Liver (tissue), 9 donors: ENCODE measurements around the gene EXOC6B. TPM values are rescaled to one million over a fixed set of nuclear protein-coding genes. Genes with fewer than 3 reads are reported as not detected.

Source experiments
- DNase-seq: peaks from one replicate; pipeline ENCODE4 v3.0.0-alpha.2; 2017; ENCODE audit warnings: low spot score
- H3K27ac ChIP-seq, 2 donors: one replicate each; pipeline ENCODE4 v1.7.0; 2013; ENCODE audit warnings: inconsistent platforms in 2 of 2, low read length in 2 of 2, control low read depth in 1 of 2, low read depth in 1 of 2, mild to moderate bottlenecking in 1 of 2
- H3K27me3 ChIP-seq, 4 donors: one replicate each; pipeline versions ENCODE4 v1.6.1 to v1.7.0; 2013; ENCODE audit warnings: low read length in 3 of 4, inconsistent platforms in 1 of 4, mild to moderate bottlenecking in 1 of 4, moderate library complexity in 1 of 4; ENCODE audit not compliant: control insufficient read depth in 4 of 4, insufficient read depth in 4 of 4
- H3K36me3 ChIP-seq, 4 donors: one replicate each; pipeline versions ENCODE4 v1.6.1 to v1.7.0; 2013; ENCODE audit warnings: low read length in 3 of 4, mild to moderate bottlenecking in 3 of 4, low read depth in 1 of 4, moderate library complexity in 1 of 4; ENCODE audit not compliant: control insufficient read depth in 4 of 4, insufficient read depth in 3 of 4
- H3K4me1 ChIP-seq, 4 donors: one replicate each; pipeline versions ENCODE4 v1.6.1 to v1.7.0; 2013; ENCODE audit warnings: low read length in 3 of 4, mild to moderate bottlenecking in 3 of 4, moderate library complexity in 1 of 4; ENCODE audit not compliant: control insufficient read depth in 4 of 4, insufficient read depth in 4 of 4
- H3K4me3 ChIP-seq, 3 donors: one replicate each; pipeline versions ENCODE4 v1.6.1 to v1.7.0; 2013; ENCODE audit warnings: low read length in 3 of 3, control low read depth in 1 of 3, low read depth in 1 of 3, mild to moderate bottlenecking in 1 of 3
- H3K9ac ChIP-seq, 2 donors: one replicate each; pipeline ENCODE4 v1.7.0; 2013; ENCODE audit warnings: low read length in 2 of 2, mild to moderate bottlenecking in 2 of 2, moderate library complexity in 2 of 2, control low read depth in 1 of 2, low read depth in 1 of 2
- H3K9me3 ChIP-seq, 4 donors: one replicate each; pipeline versions ENCODE4 v1.6.1 to v1.7.0; 2013; ENCODE audit warnings: low read length in 3 of 4; ENCODE audit not compliant: control insufficient read depth in 4 of 4
- EGR1 ChIP-seq, 2 donors: IDR thresholded peaks; 2 replicates each; pipeline ENCODE4 v1.6.1; 2016 to 2018; ENCODE audit warnings: antibody characterized with exemption in 2 of 2, low read depth in 2 of 2
- FOXA1 ChIP-seq: IDR thresholded peaks from 2 replicates; pipeline ENCODE4 v1.6.1; 2016; ENCODE audit warnings: antibody characterized with exemption
- FOXA2 ChIP-seq: IDR thresholded peaks from 2 replicates; pipeline ENCODE4 v1.6.1; 2016; ENCODE audit warnings: antibody characterized with exemption
- HNF4A ChIP-seq, 2 donors: conservative IDR thresholded peaks; 2 replicates each; pipeline ENCODE4 v1.6.1; 2016; ENCODE audit warnings: antibody characterized with exemption in 2 of 2, mild to moderate bottlenecking in 2 of 2
- JUND ChIP-seq, 2 donors: IDR thresholded peaks; 2 replicates each; pipeline ENCODE4 v1.6.1; 2016; ENCODE audit warnings: antibody characterized with exemption in 2 of 2
- NR2F2 ChIP-seq: IDR thresholded peaks from 2 replicates; pipeline ENCODE4 v1.6.1; 2016; ENCODE audit warnings: antibody characterized with exemption
- RXRA ChIP-seq, 2 donors: IDR thresholded peaks; 2 replicates each; pipeline ENCODE4 v1.6.1; 2017 to 2018; ENCODE audit warnings: antibody characterized with exemption in 2 of 2, mild to moderate bottlenecking in 1 of 2
- SP1 ChIP-seq: IDR thresholded peaks from 2 replicates; pipeline ENCODE4 v1.6.1; 2018; ENCODE audit warnings: antibody characterized with exemption, mild to moderate bottlenecking
- YY1 ChIP-seq: IDR thresholded peaks from 2 replicates; pipeline ENCODE4 v1.6.1; 2016; ENCODE audit warnings: antibody characterized with exemption, mild to moderate bottlenecking
- WGBS: extraction: QIAGEN DNeasy Blood & Tissue Kit; methylation state at CpG from one replicate; pipeline ENCODE4 v1.1.7; 2013; 5-methylcytosine and 5-hydroxymethylcytosine counted together
- polyA plus RNA-seq, 2 donors: library from polyadenylated mRNA; stranded (reverse) in 1 of 2; unstranded in 1 of 2; fragments of 200-250 nt in 1 of 2; fragments of >200 nt in 1 of 2; fragmentation: Nextera tagmentation in 1 of 2; extraction: Ambion mirVana in 1 of 2; gene quantifications; one replicate each; pipeline versions ENCODE4 v1.2.1 to v1.2.3, GENCODE V29; 2013 to 2015
- total RNA-seq, 2 donors: library from RNA; depleted of rRNA; stranded (reverse); fragments of >200 nt; gene quantifications; one replicate each; pipeline ENCODE4 v1.2.3, GENCODE V29; 2014
- TF ChIP-seq, protein P1 (sequence below): IDR thresholded peaks from 2 replicates; pipeline ENCODE4 v1.6.1; 2016; ENCODE audit warnings: antibody characterized with exemption, mild to moderate bottlenecking
- TF ChIP-seq, protein P2 (sequence below): fragments of 150-350 bp; IDR thresholded peaks from 2 replicates; pipeline ENCODE4 v1.5.1; 2017; ENCODE audit warnings: improper control_type of control experiment, low read depth, low read length; ENCODE audit not compliant: missing input control
- TF ChIP-seq, protein P3 (sequence below): IDR thresholded peaks from 2 replicates; pipeline ENCODE4 v1.6.1; 2016; ENCODE audit warnings: antibody characterized with exemption
- TF ChIP-seq, protein P4 (sequence below): IDR thresholded peaks from 2 replicates; pipeline ENCODE4 v1.6.1; 2016; ENCODE audit warnings: antibody characterized with exemption
- donor health status: healthy.
- donor health status: healthy.
- donor health status: healthy.
- donor health status: healthy.
- donor health status: healthy.

The EXOC6B gene
- total and polyA plus RNA-seq, 4 donors: 1.7 to 9.5 (median 5.5) TPM

DNA sequence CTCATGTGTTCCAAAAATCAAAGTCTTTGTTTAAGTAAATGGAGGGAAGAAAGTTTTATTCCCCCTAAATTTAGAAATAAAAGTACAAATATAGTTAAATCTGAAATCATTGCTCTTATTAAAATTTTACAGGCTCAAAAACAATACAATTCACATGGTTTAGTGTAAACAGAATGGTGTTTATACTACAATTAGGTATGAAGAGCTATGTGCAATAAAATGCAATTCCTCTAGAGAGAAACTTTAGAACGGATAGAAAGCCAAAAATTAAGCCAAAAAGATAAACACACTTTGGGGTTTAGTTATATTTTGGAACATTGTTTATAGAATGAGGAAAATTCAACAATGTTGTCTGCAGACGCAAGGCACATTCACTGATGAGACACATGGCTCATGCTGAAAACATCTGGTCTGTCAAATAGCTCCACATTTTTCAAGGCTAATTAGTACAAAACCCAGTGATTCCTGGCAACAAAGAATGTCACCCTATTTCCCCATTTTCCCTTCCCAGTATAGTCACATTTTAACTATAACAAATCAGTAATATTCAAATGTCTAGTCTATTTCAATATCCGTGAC is 103.3 kb downstream of the EXOC6B start:
- 31% methylated on average over 3 of the region's 3 CpGs for WGBS
- H3K4me1 ChIP-seq: peaks cover 5 to 25% (median 23%) of the 10 kb centered on the region in 4 donors

DNA sequence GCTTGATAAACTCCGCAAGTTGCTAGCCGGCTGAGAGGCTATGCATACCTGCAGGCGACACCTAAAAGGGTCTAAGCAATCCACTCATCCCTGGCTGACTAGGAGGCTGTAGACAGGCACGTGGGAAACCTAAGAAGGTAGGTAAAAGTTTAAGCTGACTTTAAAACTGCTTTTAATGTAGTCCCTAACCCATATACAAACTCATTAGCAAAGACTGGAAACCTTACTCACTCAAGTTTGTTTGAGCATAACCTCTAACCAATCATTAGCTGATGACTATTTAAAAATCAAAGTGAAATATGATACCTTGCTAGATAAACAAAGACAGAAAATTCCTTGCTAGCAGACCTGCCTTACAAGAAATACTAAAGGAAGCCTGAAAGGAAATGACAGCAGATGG is 106.4 kb downstream of the EXOC6B start:
- H3K36me3 ChIP-seq: no peaks in the 10 kb centered on the region
- TF ChIP-seq RXRA (IDR thresholded peaks at IDR 0.05): no peak
- TF ChIP-seq, protein P1, sequence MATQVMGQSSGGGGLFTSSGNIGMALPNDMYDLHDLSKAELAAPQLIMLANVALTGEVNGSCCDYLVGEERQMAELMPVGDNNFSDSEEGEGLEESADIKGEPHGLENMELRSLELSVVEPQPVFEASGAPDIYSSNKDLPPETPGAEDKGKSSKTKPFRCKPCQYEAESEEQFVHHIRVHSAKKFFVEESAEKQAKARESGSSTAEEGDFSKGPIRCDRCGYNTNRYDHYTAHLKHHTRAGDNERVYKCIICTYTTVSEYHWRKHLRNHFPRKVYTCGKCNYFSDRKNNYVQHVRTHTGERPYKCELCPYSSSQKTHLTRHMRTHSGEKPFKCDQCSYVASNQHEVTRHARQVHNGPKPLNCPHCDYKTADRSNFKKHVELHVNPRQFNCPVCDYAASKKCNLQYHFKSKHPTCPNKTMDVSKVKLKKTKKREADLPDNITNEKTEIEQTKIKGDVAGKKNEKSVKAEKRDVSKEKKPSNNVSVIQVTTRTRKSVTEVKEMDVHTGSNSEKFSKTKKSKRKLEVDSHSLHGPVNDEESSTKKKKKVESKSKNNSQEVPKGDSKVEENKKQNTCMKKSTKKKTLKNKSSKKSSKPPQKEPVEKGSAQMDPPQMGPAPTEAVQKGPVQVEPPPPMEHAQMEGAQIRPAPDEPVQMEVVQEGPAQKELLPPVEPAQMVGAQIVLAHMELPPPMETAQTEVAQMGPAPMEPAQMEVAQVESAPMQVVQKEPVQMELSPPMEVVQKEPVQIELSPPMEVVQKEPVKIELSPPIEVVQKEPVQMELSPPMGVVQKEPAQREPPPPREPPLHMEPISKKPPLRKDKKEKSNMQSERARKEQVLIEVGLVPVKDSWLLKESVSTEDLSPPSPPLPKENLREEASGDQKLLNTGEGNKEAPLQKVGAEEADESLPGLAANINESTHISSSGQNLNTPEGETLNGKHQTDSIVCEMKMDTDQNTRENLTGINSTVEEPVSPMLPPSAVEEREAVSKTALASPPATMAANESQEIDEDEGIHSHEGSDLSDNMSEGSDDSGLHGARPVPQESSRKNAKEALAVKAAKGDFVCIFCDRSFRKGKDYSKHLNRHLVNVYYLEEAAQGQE: no peak
- no peak for TF ChIP-seq HNF4A (conservative IDR thresholded peaks at IDR 0.05)
- TF ChIP-seq, protein P2, sequence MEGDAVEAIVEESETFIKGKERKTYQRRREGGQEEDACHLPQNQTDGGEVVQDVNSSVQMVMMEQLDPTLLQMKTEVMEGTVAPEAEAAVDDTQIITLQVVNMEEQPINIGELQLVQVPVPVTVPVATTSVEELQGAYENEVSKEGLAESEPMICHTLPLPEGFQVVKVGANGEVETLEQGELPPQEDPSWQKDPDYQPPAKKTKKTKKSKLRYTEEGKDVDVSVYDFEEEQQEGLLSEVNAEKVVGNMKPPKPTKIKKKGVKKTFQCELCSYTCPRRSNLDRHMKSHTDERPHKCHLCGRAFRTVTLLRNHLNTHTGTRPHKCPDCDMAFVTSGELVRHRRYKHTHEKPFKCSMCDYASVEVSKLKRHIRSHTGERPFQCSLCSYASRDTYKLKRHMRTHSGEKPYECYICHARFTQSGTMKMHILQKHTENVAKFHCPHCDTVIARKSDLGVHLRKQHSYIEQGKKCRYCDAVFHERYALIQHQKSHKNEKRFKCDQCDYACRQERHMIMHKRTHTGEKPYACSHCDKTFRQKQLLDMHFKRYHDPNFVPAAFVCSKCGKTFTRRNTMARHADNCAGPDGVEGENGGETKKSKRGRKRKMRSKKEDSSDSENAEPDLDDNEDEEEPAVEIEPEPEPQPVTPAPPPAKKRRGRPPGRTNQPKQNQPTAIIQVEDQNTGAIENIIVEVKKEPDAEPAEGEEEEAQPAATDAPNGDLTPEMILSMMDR: no peak
- TF ChIP-seq FOXA2: no peak
- TF ChIP-seq FOXA1: no peak
- TF ChIP-seq NR2F2: no peak
- TF ChIP-seq YY1: no peak
- TF ChIP-seq, protein P3, sequence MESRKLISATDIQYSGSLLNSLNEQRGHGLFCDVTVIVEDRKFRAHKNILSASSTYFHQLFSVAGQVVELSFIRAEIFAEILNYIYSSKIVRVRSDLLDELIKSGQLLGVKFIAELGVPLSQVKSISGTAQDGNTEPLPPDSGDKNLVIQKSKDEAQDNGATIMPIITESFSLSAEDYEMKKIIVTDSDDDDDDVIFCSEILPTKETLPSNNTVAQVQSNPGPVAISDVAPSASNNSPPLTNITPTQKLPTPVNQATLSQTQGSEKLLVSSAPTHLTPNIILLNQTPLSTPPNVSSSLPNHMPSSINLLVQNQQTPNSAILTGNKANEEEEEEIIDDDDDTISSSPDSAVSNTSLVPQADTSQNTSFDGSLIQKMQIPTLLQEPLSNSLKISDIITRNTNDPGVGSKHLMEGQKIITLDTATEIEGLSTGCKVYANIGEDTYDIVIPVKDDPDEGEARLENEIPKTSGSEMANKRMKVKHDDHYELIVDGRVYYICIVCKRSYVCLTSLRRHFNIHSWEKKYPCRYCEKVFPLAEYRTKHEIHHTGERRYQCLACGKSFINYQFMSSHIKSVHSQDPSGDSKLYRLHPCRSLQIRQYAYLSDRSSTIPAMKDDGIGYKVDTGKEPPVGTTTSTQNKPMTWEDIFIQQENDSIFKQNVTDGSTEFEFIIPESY: no peak
- TF ChIP-seq EGR1 (IDR thresholded peaks at IDR 0.05; ENCODE audit: low read depth in 2 of 2): no peak
- H3K27me3 ChIP-seq: no peaks in the 10 kb centered on the region
- H3K9ac ChIP-seq: no peak overlapping the region
- no peak overlapping the region for H3K4me3 ChIP-seq
- WGBS: 77% methylated on average over 4 of the region's 4 CpGs
- no peak overlapping the region for H3K27ac ChIP-seq
- no peak for DNase-seq
- H3K4me1 ChIP-seq: peaks cover 3 to 18% (median 18%) of the 10 kb centered on the region in 4 donors
- no peaks in the 10 kb centered on the region for H3K9me3 ChIP-seq

More for the DNA sequence above, 103.3 kb downstream of the EXOC6B start:
- Histone ChIP-seq H3K9me3 (no peaks in the 10 kb centered on the region), H3K9ac (no peak overlapping the region), H3K27ac (peak overlapping the region in 1 of 2 donors; percentile 9), H3K27me3 (no peaks in the 10 kb centered on the region), H3K4me3 (no peak overlapping the region), H3K36me3 (no peaks in the 10 kb centered on the region)
- no peak for DNase-seq
- TF ChIP-seq SP1: peak; percentile 6
- TF ChIP-seq FOXA1: no peak
- TF ChIP-seq, protein P4, sequence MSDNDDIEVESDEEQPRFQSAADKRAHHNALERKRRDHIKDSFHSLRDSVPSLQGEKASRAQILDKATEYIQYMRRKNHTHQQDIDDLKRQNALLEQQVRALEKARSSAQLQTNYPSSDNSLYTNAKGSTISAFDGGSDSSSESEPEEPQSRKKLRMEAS: peak; percentile 32
- TF ChIP-seq RXRA (IDR thresholded peaks at IDR 0.05): peak in 1 of 2 donors; percentile 46
- TF ChIP-seq FOXA2: no peak
- peak in 1 of 2 donors; percentile 9 for TF ChIP-seq JUND (IDR thresholded peaks at IDR 0.05)
